Hypothalamus (tissue), 51 donors: ENCODE data around the gene FBXL5.

Source experiments
- DNase-seq, 51 donors: peaks; one replicate each; lab custom pipeline; 2025; lab: John Stamatoyannopoulos, UW

The FBXL5 gene

GRCh38 chr4:15677507-15677988, 22.4 kb upstream of the FBXL5 start:
- DNase-seq = no peak

- DNase-seq = no peak
Measured at GRCh38 chr4:15676899-15677298, 21.7 kb upstream of the FBXL5 start.

GRCh38 chr4:15676039-15676438, 20.9 kb upstream of the FBXL5 start:
- no peak for DNase-seq

- DNase-seq = no peak
Measured at GRCh38 chr4:15675356-15675755, 20.2 kb upstream of the FBXL5 start.

- DNase-seq = no peak
Measured at GRCh38 chr4:15674926-15675325, 19.8 kb upstream of the FBXL5 start.

GRCh38 chr4:15674046-15674445, 18.9 kb upstream of the FBXL5 start:
- no peak for DNase-seq

GRCh38 chr4:15673337-15673736, 18.2 kb upstream of the FBXL5 start:
- no peak for DNase-seq

- DNase-seq = no peak
Measured at GRCh38 chr4:15672101-15672500, 16.9 kb upstream of the FBXL5 start.

GRCh38 chr4:15670576-15670975, 15.4 kb upstream of the FBXL5 start:
- no peak for DNase-seq

- DNase-seq = peak in 1 of 51 donors; percentile 3
Measured at GRCh38 chr4:15668566-15669435, 13.6 kb upstream of the FBXL5 start.

GRCh38 chr4:15667006-15667405, 11.8 kb upstream of the FBXL5 start:
- DNase-seq = no peak

- DNase-seq = no peak
Measured at GRCh38 chr4:15665753-15666365, 10.7 kb upstream of the FBXL5 start.

- no peak for DNase-seq
Measured at GRCh38 chr4:15659768-15660570, 4.8 kb upstream of the FBXL5 start.

GRCh38 chr4:15658781-15659180, 3.6 kb upstream of the FBXL5 start:
- no peak for DNase-seq

- no peak for DNase-seq
Measured at GRCh38 chr4:15658136-15658770, 3.1 kb upstream of the FBXL5 start.

GRCh38 chr4:15657366-15657765, 2.2 kb upstream of the FBXL5 start:
- no peak for DNase-seq

- peak in 13 of 51 donors; percentile 25 to 77 (median 43) for DNase-seq
Measured at GRCh38 chr4:15656038-15656470, 897 bp upstream of the FBXL5 start.

GRCh38 chr4:15654593-15655222, 449 bp downstream of the FBXL5 start:
- peak in 46 of 51 donors; percentile 10 to 83 (median 48) for DNase-seq

- DNase-seq = peak in 16 of 51 donors; percentile 3 to 72 (median 10)
Measured at GRCh38 chr4:15653864-15654592, 1.1 kb downstream of the FBXL5 start.
